GM18526 (cell line): ENCODE results near the gene RALGPS1.

Source experiments
- POLR2A ChIP-seq: IDR thresholded peaks from 3 replicates; pipeline ENCODE4 v1.6.1; 2011; ENCODE audit not compliant: insufficient read length; ENCODE audit errors: extremely low read depth

The RALGPS1 gene

GRCh38 chr9:127201071-127201541 lies 286.5 kb downstream of the RALGPS1 start:
- TF ChIP-seq POLR2A = no peak

GRCh38 chr9:127201731-127202130 lies 287.1 kb downstream of the RALGPS1 start:
- no peak for TF ChIP-seq POLR2A

- TF ChIP-seq POLR2A = no peak
Observed at GRCh38 chr9:127202461-127203169, 288.0 kb downstream of the RALGPS1 start.

GRCh38 chr9:127203681-127204327 lies 289.2 kb downstream of the RALGPS1 start:
- TF ChIP-seq POLR2A = no peak

- TF ChIP-seq POLR2A = no peak
Observed at GRCh38 chr9:127204771-127205470, 290.3 kb downstream of the RALGPS1 start.

- no peak for TF ChIP-seq POLR2A
Observed at GRCh38 chr9:127205952-127206351, 291.4 kb downstream of the RALGPS1 start.

- no peak for TF ChIP-seq POLR2A
Observed at GRCh38 chr9:127206666-127207065, 292.1 kb downstream of the RALGPS1 start.

DNA sequence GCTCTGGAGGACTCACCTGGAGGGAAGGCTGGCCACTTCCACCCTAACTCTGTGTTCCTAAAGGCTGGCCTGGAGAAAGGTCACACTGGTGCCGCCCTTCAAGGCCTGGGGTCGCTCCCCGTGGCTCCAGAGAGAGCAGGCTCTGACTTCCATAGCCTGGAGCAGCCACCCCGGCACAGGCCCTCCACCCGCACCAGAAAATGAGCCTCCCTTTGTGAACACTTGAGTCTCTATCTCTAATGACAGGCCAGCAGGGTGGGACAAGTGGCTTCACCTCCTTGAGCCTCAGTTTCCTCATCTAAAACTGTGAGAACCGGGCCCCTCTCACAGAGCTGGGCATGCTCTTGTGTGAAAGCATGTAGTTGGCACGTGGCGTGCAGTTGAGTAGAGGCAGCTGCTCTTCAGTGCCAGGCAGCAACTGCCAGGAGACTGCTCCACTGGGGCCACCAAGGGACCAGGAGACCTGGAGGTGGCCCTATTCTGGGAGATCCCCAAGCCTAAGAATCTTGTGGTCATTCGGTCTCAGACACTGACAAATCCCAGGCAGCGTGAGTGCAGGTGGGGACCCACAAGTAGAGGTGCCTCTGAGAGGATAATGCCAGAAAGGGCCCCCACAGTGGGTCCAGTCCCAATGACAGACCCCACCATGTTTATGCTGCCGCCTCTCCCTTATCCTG lies 293.3 kb downstream of the RALGPS1 start:
- no peak for TF ChIP-seq POLR2A

DNA sequence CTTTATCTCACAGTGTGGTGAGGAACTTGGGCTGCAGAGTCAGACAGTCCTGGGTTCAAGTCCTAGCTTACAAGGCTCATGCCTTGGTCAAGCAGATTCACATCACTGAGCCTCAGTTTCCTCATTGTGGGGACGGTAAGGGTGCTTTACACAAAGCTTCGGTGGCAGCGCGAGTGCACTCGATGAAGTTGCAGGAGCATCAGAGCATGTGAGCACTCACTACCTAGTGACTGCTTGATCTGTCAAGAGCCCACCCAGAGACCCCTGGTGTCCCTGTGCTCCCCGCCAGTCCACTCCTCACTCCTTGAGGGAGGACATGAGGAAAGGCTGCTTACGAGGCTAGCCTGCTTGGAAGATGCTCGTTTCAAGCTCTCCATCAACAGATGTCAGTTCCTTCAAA lies 293.8 kb downstream of the RALGPS1 start:
- no peak for TF ChIP-seq POLR2A

DNA sequence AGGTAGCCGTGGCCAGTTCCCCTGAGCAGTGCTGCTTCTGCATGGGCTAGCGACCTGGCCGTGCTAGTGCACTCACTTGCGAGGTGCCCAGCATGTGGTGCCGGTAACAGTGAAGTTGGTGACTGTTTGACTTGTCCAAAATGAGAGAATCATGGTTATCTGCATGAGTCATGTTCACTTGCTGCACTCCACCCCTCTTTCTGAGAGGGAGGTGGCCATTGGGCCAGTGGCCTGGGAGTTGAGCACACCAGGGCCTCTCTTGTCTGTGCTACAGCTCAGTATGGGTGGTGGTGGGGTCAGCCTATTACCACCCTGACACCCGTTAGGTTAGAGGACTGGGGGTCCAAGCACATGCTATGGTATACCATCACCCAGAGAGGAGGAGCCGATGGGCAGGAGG lies 294.6 kb downstream of the RALGPS1 start:
- TF ChIP-seq POLR2A = no peak

DNA sequence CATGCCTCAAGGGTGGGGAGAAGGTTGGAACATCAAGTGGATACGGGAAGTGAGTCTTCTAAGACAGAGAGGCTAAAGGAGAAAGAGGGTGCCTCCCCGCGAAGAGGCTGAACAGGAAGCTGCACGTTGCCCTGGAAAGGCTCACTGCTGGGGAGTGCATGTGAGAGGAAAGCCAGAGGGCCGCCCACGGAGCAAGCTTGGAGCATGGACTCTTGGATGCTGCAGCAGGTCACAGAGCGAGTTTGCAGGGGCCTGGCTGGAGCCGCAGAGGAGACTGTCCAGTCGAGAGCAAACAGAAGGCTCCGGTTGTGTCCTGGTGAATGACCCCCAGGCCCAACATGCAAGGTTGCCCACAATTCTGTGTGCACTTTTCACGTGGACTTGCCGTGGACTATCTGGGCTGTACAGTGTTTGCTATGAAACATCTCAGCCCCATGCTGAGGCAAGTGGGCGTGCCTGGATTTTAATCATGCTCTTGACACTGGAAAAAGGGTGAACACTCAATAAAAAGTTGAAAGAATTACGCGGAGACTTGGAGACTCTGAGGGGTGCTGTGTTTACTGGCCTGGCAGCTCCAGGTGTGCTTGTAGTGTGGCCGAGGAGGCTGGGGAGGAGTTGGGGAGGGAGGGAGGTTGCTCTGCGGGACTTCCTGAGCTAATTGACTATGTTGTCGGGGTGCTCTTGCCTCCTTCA lies 295.5 kb downstream of the RALGPS1 start:
- TF ChIP-seq POLR2A = no peak

GRCh38 chr9:127210851-127211730 lies 296.5 kb downstream of the RALGPS1 start:
- no peak for TF ChIP-seq POLR2A

DNA sequence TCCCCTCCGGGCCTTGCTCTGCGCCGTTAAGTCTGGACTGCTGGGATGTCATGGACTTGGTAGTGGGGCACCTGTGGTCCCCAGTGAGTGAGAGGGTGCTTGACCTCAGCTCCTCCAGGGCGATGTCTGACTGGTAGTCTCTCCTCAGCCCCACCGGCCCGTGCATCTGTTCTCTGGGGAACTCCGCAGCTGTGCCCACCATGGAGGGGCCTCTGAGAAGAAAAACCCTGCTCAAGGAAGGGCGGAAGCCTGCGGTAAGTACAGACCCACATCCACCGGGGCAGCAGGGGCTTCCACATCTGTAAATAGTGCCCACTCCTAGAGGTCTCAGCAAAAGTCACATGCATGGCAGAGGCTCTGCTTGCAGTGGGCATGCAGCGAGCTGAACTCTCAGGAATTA lies 297.4 kb downstream of the RALGPS1 start:
- no peak for TF ChIP-seq POLR2A

DNA sequence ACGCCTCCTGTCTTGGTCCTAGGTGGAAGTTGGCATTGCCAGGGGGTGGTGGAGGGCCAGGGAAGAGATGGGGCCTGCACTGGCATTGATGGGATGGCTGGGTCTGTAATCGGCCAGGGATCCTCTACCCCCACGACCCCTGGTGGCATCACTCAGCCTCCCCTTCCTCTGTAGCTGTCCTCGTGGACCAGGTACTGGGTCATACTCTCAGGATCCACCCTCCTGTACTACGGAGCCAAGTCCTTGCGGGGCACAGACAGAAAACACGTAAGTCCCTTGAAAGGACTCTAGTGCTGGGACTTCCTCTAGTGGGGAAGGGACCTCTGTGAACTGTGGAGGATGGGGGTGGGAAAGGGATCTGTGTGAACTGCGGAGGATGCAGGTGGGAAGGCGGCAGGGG lies 297.9 kb downstream of the RALGPS1 start:
- TF ChIP-seq POLR2A = no peak
